ENCODE data around the gene DCPS. TPM values are rescaled to one million over a fixed set of nuclear protein-coding genes. Genes with fewer than 3 reads are reported as not detected.

Gene DCPS
- total RNA-seq, 1 experiment from 2014 or later, result 25.6 TPM

DNA sequence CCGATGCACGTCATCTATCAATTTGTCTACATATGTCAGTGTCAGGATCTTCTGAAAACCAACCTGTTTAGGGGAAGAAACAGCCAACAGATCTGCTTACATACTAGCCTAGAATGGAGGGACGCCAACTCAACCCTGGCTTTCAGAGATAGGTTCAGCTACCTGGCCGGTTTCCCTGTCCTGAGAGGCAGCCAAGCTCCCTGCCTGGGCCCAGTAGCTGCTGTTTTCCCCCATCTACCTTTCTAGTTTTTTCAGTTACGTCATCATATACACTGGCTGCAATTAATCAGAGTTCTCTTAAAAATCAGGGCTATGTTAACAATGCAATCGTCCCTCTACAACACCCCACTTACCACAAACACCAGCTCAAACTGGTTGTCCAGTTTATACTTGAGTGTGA, 36.2 kb upstream of the DCPS start (continued):
- TF ChIP-seq, protein P1, sequence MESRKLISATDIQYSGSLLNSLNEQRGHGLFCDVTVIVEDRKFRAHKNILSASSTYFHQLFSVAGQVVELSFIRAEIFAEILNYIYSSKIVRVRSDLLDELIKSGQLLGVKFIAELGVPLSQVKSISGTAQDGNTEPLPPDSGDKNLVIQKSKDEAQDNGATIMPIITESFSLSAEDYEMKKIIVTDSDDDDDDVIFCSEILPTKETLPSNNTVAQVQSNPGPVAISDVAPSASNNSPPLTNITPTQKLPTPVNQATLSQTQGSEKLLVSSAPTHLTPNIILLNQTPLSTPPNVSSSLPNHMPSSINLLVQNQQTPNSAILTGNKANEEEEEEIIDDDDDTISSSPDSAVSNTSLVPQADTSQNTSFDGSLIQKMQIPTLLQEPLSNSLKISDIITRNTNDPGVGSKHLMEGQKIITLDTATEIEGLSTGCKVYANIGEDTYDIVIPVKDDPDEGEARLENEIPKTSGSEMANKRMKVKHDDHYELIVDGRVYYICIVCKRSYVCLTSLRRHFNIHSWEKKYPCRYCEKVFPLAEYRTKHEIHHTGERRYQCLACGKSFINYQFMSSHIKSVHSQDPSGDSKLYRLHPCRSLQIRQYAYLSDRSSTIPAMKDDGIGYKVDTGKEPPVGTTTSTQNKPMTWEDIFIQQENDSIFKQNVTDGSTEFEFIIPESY (IDR thresholded peaks at IDR 0.05; ENCODE audit: extremely low read depth, insufficient replicate concordance, low read length), result no peak
- TF ChIP-seq YY1 (IDR thresholded peaks at IDR 0.05; ENCODE audit: extremely low read depth, insufficient replicate concordance, low read depth, low read length) (no peak), SIN3A (IDR thresholded peaks at IDR 0.05; ENCODE audit: low read depth) (no peak), POLR2A (IDR thresholded peaks at IDR 0.05; ENCODE audit: borderline replicate concordance, extremely low read depth, insufficient read depth, insufficient read length) (no peak), ATF3 (IDR thresholded peaks at IDR 0.05) (no peak), FOSL1 (IDR thresholded peaks at IDR 0.05; ENCODE audit: low read depth) (no peak), SRF (IDR thresholded peaks at IDR 0.05; ENCODE audit: low read depth) (no peak), TCF7L2 (IDR thresholded peaks at IDR 0.05; ENCODE audit: borderline replicate concordance, extremely low read depth, insufficient read depth, insufficient read length) (no peak), CBX3 (IDR thresholded peaks at IDR 0.05; ENCODE audit: low read depth) (no peak), ELF1 (IDR thresholded peaks at IDR 0.05; ENCODE audit: borderline replicate concordance, low read depth) (no peak), POLR2AphosphoS5 (IDR thresholded peaks at IDR 0.05; ENCODE audit: low read depth, low read length) (no peak), EGR1 (IDR thresholded peaks at IDR 0.05; ENCODE audit: low read depth) (no peak)

GRCh38 chr11:126268361-126268707, 35.5 kb upstream of the DCPS start:
- ChIA-PET POLR2A (interaction anchor here (1.0 to 1.7 kb wide), 2 partner anchors 10 to 13 kb away, joined by 3 to 4 read pairs; no protein-coding TSS in a partner anchor), RAD21 (ENCODE audit: low non-redundant PET in 1 of 2, low total read pairs in 2 of 2, uncharacterized antibody in 2 of 2, unreplicated experiment in 2 of 2) (no interaction called here)
- ATAC-seq, result peak; percentile 53

More at GRCh38 chr11:126268361-126268707, 35.5 kb upstream of the DCPS start:
- CTCF ChIA-PET, result no interaction called here
- H2AFZ ChIP-seq (ENCODE audit: low read depth, low read length, poor library complexity, severe bottlenecking), result no peak overlapping the region
- no peaks in the 10 kb centered on the region for H4K20me1 ChIP-seq (ENCODE audit: insufficient read depth)
- H3K36me3 ChIP-seq (ENCODE audit: control insufficient read depth in 1 of 2, insufficient read depth in 2 of 2, low read length in 2 of 2), result peaks cover 24 to 40% of the 10 kb centered on the region in 2 experiments
- TF ChIP-seq ZNF274 (IDR thresholded peaks at IDR 0.05; ENCODE audit: low read depth, low read length) (no peak), JUND (IDR thresholded peaks at IDR 0.05) (no peak)
- TF ChIP-seq, protein P1 (IDR thresholded peaks at IDR 0.05; ENCODE audit: extremely low read depth, insufficient replicate concordance, low read length), result no peak
- peak overlapping the region; percentile 86 for H3K4me2 ChIP-seq (ENCODE audit: low read length)
- intact Hi-C loops (cut with micrococcal nuclease), result loop anchor here (2.0 kb wide), 1 partner anchor 58 kb away; the partner anchor contains the start of genes FAM118B and RPUSD4
- H3K4me3 ChIP-seq (replicated peaks in 1 of 2; ENCODE audit: low read depth in 1 of 2, low read length in 2 of 2), result peak overlapping the region; percentile 95 to 99
- H3K9me3 ChIP-seq (ENCODE audit: control insufficient read depth in 1 of 2, insufficient read depth in 1 of 2, low read depth in 1 of 2, low read length in 2 of 2), result no peaks in the 10 kb centered on the region
- DNase-seq (ENCODE audit: low read depth, low spot score), result no peak
- H3K9ac ChIP-seq (ENCODE audit: low read length), result peak overlapping the region; percentile 95
- peaks cover 51% of the 10 kb centered on the region for H3K79me2 ChIP-seq (ENCODE audit: insufficient read depth, low read length)
- no peaks in the 10 kb centered on the region for H3K9me2 ChIP-seq (ENCODE audit: insufficient read depth)
- H3K27me3 ChIP-seq (ENCODE audit: insufficient read depth, low read length), result no peaks in the 10 kb centered on the region
- peak overlapping the region; percentile 69 for H3K27ac ChIP-seq (ENCODE audit: low read depth, low read length)
- H3K4me1 ChIP-seq (ENCODE audit: control insufficient read depth in 1 of 2, insufficient read depth in 2 of 2, low read length in 2 of 2), result peaks cover 3 to 20% of the 10 kb centered on the region in 2 experiments; a peak in 2 of 4 replicates
- no TSS peak for BruUV-seq (replicated peaks)
